Colonic mucosa (tissue), 4 donors: ENCODE measurements around the gene ATAD2B. TPM values are rescaled to one million over a fixed set of nuclear protein-coding genes. Genes with fewer than 3 reads are reported as not detected.

Experiments used
- DNase-seq: peaks from one replicate; pipeline ENCODE4 v3.0.0-alpha.2; 2020
- H3K27ac ChIP-seq: fragments of 200-600 bp; one replicate; pipeline ENCODE4 v1.8.0; 2021
- H3K27me3 ChIP-seq: fragments of 200-600 bp; one replicate; pipeline ENCODE4 v1.8.0; 2021
- H3K36me3 ChIP-seq: fragments of 200-600 bp; one replicate; pipeline ENCODE4 v1.8.0; 2021
- H3K4me1 ChIP-seq: fragments of 200-600 bp; one replicate; pipeline ENCODE4 v1.8.0; 2021; ENCODE audit warnings: mild to moderate bottlenecking
- H3K4me3 ChIP-seq: fragments of 200-600 bp; one replicate; pipeline ENCODE4 v1.8.0; 2021
- H3K9ac ChIP-seq, 2 donors: one replicate each; pipeline ENCODE4 v1.7.0; 2013; ENCODE audit warnings: control low read depth in 2 of 2, low read depth in 2 of 2, low read length in 2 of 2
- H3K9me3 ChIP-seq: fragments of 200-600 bp; one replicate; pipeline ENCODE4 v1.8.0; 2021
- intact Hi-C: fragments of 100-400 bp; cut with DNase I; formaldehyde crosslinking; loops from one replicate; pipeline ENCODE4 v1.14.1; 2022
- total RNA-seq, 2 donors: library from RNA; stranded (reverse); fragmentation: NEBNext Ultra II Directional in 1 of 2; extraction: Animal tissue kit (Norgen Biotek cat#: 25700) in 1 of 2; gene quantifications; one replicate each; pipeline ENCODE4 v1.2.1, GENCODE V29; 2021
- TF ChIP-seq, protein P1 (sequence below): fragments of 200-600 bp; IDR thresholded peaks from one replicate; pipeline ENCODE4 v1.8.0; 2022; ENCODE audit warnings: antibody characterized with exemption, mild to moderate bottlenecking
- donor health status: healthy.
- donor health status: DM: no; HTN: no; CAD: no.
- donor health status: DM: no; HTN: no; CAD: no.

ATAD2B gene
- total RNA-seq, 2 donors from 2014 or later, result 19.2 to 21.7 TPM

DNA sequence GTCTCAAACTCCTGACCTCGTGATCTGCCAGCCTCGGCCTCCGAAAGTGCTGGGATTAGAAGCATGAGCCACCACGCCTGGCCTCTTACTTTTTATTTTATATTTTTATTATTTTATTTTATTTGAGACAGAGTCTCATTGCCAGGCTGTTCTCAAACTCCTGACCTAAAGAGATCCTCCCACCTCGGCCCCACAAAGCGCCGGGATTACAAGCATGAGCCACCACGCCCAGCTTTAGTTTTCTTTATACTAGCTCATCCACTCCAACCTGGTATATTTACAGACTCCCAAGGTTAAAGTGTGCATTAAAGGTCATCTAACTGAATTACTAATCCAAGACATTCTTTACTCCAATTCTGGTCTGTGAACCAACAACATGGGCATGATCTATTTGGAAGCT lies 26.8 kb downstream of the ATAD2B start:
- Histone ChIP-seq H3K4me3 (no peak overlapping the region), H3K27ac (no peak overlapping the region), H3K9ac (peak overlapping the region in 1 of 2 donors; percentile 40), H3K36me3 (no peaks in the 10 kb centered on the region), H3K4me1 (no peaks in the 10 kb centered on the region), H3K9me3 (no peaks in the 10 kb centered on the region), H3K27me3 (no peaks in the 10 kb centered on the region)
- intact Hi-C loops, result no loop called here
- TF ChIP-seq, protein P1, sequence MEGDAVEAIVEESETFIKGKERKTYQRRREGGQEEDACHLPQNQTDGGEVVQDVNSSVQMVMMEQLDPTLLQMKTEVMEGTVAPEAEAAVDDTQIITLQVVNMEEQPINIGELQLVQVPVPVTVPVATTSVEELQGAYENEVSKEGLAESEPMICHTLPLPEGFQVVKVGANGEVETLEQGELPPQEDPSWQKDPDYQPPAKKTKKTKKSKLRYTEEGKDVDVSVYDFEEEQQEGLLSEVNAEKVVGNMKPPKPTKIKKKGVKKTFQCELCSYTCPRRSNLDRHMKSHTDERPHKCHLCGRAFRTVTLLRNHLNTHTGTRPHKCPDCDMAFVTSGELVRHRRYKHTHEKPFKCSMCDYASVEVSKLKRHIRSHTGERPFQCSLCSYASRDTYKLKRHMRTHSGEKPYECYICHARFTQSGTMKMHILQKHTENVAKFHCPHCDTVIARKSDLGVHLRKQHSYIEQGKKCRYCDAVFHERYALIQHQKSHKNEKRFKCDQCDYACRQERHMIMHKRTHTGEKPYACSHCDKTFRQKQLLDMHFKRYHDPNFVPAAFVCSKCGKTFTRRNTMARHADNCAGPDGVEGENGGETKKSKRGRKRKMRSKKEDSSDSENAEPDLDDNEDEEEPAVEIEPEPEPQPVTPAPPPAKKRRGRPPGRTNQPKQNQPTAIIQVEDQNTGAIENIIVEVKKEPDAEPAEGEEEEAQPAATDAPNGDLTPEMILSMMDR, result no peak
- peak; percentile 31 for DNase-seq

GRCh38 chr2:23871206-23871605 lies 55.7 kb downstream of the ATAD2B start:
- no peak for DNase-seq

DNA sequence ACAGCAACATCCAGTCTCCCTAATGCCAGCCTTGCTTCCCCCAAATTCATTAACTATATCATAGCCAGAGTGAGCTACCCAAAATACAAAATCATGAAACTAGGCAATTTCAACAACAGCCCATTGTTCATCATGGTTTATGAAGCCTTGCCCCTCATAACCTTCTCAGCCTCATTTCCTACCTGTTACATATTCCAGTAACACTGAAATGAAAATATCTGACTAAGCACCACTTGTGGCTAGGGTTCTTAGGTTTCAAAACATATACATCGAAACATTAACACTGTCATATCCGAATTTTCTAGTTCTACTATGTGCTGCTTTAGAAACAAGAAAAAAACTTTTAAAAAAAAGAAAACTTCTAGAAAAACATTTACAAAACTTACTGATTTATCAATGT lies 59.5 kb downstream of the ATAD2B start:
- H3K36me3 ChIP-seq, result no peaks in the 10 kb centered on the region
- no peak for DNase-seq
- no peak overlapping the region for H3K4me3 ChIP-seq
- H3K9me3 ChIP-seq, result no peaks in the 10 kb centered on the region
- intact Hi-C loops, result no loop called here
- H3K4me1 ChIP-seq, result no peaks in the 10 kb centered on the region
- no peaks in the 10 kb centered on the region for H3K27me3 ChIP-seq
- no peak overlapping the region for H3K27ac ChIP-seq
- no peak overlapping the region for H3K9ac ChIP-seq
- TF ChIP-seq, protein P1, result no peak

More at GRCh38 chr2:23871206-23871605, 55.7 kb downstream of the ATAD2B start:
- Histone ChIP-seq H3K9me3 (no peaks in the 10 kb centered on the region), H3K36me3 (no peaks in the 10 kb centered on the region), H3K9ac (no peak overlapping the region), H3K4me1 (no peaks in the 10 kb centered on the region), H3K27ac (no peak overlapping the region), H3K27me3 (no peaks in the 10 kb centered on the region), H3K4me3 (no peak overlapping the region)
- intact Hi-C loops, result no loop called here
- TF ChIP-seq, protein P1, result no peak

DNA sequence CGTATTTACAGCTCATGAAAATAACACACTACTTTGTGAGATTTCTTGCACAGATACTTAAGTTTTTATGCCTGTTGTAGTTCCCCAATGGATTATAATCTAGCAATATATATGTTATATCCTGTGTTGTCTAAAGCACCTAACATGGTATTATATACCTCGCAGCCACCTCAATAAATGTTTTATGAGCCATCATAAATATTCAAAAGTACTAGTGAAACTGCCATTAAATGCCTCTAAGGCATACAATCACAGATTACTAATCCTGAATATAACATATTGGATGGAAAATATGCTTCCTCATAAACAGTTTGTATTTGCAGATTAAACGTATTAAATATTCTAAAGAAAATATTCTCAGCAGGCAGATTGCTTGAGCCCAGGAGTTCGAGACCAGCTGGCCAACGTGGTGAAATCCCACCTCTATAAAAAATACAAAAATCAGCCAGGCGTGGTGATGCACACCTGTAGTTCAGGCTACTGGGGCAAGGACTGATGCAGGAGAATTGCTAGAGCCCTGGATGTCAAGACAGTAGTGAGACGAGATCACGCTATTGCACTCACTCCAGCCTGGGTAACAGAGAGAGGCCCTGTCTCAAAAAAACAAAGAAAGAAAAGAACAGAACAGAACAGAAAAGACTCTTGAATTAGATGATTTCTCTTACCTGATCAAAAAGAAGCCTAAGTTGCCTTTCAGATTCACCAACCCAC lies 64.1 kb downstream of the ATAD2B start:
- Histone ChIP-seq H3K9me3 (no peaks in the 10 kb centered on the region), H3K27me3 (no peaks in the 10 kb centered on the region), H3K36me3 (no peaks in the 10 kb centered on the region), H3K4me3 (no peak overlapping the region), H3K27ac (no peak overlapping the region), H3K4me1 (no peaks in the 10 kb centered on the region), H3K9ac (no peak overlapping the region)
- intact Hi-C loops, result no loop called here
- DNase-seq, result no peak
- TF ChIP-seq, protein P1, result no peak

- no peak for DNase-seq
- no peaks in the 10 kb centered on the region for H3K4me1 ChIP-seq
- no peak overlapping the region for H3K27ac ChIP-seq
- TF ChIP-seq, protein P1, result no peak
- H3K4me3 ChIP-seq, result no peak overlapping the region
- no peaks in the 10 kb centered on the region for H3K27me3 ChIP-seq
- H3K9me3 ChIP-seq, result no peaks in the 10 kb centered on the region
- no peak overlapping the region for H3K9ac ChIP-seq
- no peaks in the 10 kb centered on the region for H3K36me3 ChIP-seq
- intact Hi-C loops, result no loop called here
Measured at GRCh38 chr2:23861952-23862351, 65.0 kb downstream of the ATAD2B start.
